Measurements from ENCODE around the gene TMTC2.

GRCh38 chr12:83016218-83016835, 329.6 kb downstream of the TMTC2 start:
- TF ChIP-seq CTCF (IDR thresholded peaks at IDR 0.05) (no peak), POLR2A (IDR thresholded peaks at IDR 0.05) (no peak)
